HEK293 (cell line): ENCODE results near the gene KLHL28.

ENCODE experiments used
- AEBP2 ChIP-seq: fragments of 450-650 bp; formaldehyde crosslinking; IDR thresholded peaks from 2 replicates; pipeline ENCODE4 v1.5.1; 2016; ENCODE audit warnings: missing biosample characterization, missing genetic modification characterization, borderline replicate concordance
- EGR2 ChIP-seq: fragments of 450-650 bp; formaldehyde crosslinking; IDR thresholded peaks from 2 replicates; pipeline ENCODE4 v1.5.1; 2016; ENCODE audit warnings: low read depth, missing biosample characterization, missing genetic modification characterization
- GLIS2 ChIP-seq: fragments of 450-650 bp; formaldehyde crosslinking; IDR thresholded peaks from 2 replicates; pipeline ENCODE4 v1.5.1; 2016; ENCODE audit warnings: missing biosample characterization, missing genetic modification characterization
- HOXD13 ChIP-seq: sonication (generic); formaldehyde crosslinking; IDR thresholded peaks from 2 replicates; pipeline ENCODE4 v1.8.0; 2022; ENCODE audit warnings: missing genetic modification reagents, borderline replicate concordance
- KLF1 ChIP-seq: fragments of 450-650 bp; formaldehyde crosslinking; IDR thresholded peaks from 2 replicates; pipeline ENCODE4 v1.5.1; 2016; ENCODE audit warnings: missing biosample characterization, missing genetic modification characterization
- KLF17 ChIP-seq: fragments of 450-650 bp; formaldehyde crosslinking; IDR thresholded peaks from 2 replicates; pipeline ENCODE4 v1.5.1; 2016; ENCODE audit warnings: missing biosample characterization, missing genetic modification characterization
- KLF9 ChIP-seq: fragments of 450-650 bp; formaldehyde crosslinking; IDR thresholded peaks from 2 replicates; pipeline ENCODE4 v1.5.1; 2016; ENCODE audit warnings: missing biosample characterization, missing genetic modification characterization, low read depth
- OSR2 ChIP-seq: fragments of 450-650 bp; formaldehyde crosslinking; IDR thresholded peaks from 2 replicates; pipeline ENCODE4 v1.5.1; 2016; ENCODE audit warnings: missing biosample characterization, missing genetic modification characterization
- PRDM6 ChIP-seq: fragments of 450-650 bp; formaldehyde crosslinking; IDR thresholded peaks from 2 replicates; pipeline ENCODE4 v1.5.1; 2017; ENCODE audit warnings: missing biosample characterization, missing genetic modification characterization
- REST ChIP-seq: fragments of 450-650 bp; formaldehyde crosslinking; IDR thresholded peaks from 2 replicates; pipeline ENCODE4 v1.5.1; 2016; ENCODE audit warnings: missing biosample characterization, missing genetic modification characterization
- TCF7L2 ChIP-seq: IDR thresholded peaks from 2 replicates; pipeline ENCODE4 v1.6.1; 2011; ENCODE audit warnings: low read depth, mild to moderate bottlenecking, inconsistent platforms, low read length, moderate library complexity, borderline replicate concordance
- YY2 ChIP-seq: fragments of 450-650 bp; formaldehyde crosslinking; IDR thresholded peaks from 2 replicates; pipeline ENCODE4 v1.5.1; 2016; ENCODE audit warnings: missing biosample characterization, missing genetic modification characterization
- ZBTB17 ChIP-seq: fragments of 450-650 bp; formaldehyde crosslinking; IDR thresholded peaks from 2 replicates; pipeline ENCODE4 v1.5.1; 2016; ENCODE audit warnings: missing biosample characterization, missing genetic modification characterization
- ZBTB20 ChIP-seq: fragments of 450-650 bp; formaldehyde crosslinking; IDR thresholded peaks from 2 replicates; pipeline ENCODE4 v1.5.1; 2016; ENCODE audit warnings: missing biosample characterization, missing genetic modification characterization
- ZBTB48 ChIP-seq: fragments of 450-650 bp; formaldehyde crosslinking; IDR thresholded peaks from 2 replicates; pipeline ENCODE4 v1.5.1; 2016; ENCODE audit warnings: missing biosample characterization, missing genetic modification characterization
- ZFP41 ChIP-seq: fragments of 450-650 bp; formaldehyde crosslinking; IDR thresholded peaks from 2 replicates; pipeline ENCODE4 v1.5.1; 2016; ENCODE audit warnings: missing biosample characterization, missing genetic modification characterization, borderline replicate concordance
- ZIC2 ChIP-seq: fragments of 450-650 bp; formaldehyde crosslinking; IDR thresholded peaks from 2 replicates; pipeline ENCODE4 v1.5.1; 2016; ENCODE audit warnings: missing biosample characterization, missing genetic modification characterization
- ZNF132 ChIP-seq: fragments of 450-650 bp; formaldehyde crosslinking; IDR thresholded peaks from 2 replicates; pipeline ENCODE4 v1.5.1; 2017; ENCODE audit warnings: missing biosample characterization, missing genetic modification characterization, borderline replicate concordance
- ZNF138 ChIP-seq: fragments of 450-650 bp; formaldehyde crosslinking; IDR thresholded peaks from 2 replicates; pipeline ENCODE4 v1.5.1; 2016; ENCODE audit warnings: missing biosample characterization, missing genetic modification characterization, borderline replicate concordance
- ZNF19 ChIP-seq: fragments of 450-650 bp; formaldehyde crosslinking; IDR thresholded peaks from 2 replicates; pipeline ENCODE4; 2016; ENCODE audit warnings: missing biosample characterization, missing genetic modification characterization, low read depth
- ZNF2 ChIP-seq: fragments of 450-650 bp; formaldehyde crosslinking; IDR thresholded peaks from 2 replicates; pipeline ENCODE4 v1.5.1; 2016; ENCODE audit warnings: missing biosample characterization, missing genetic modification characterization
- ZNF202 ChIP-seq: fragments of 450-650 bp; formaldehyde crosslinking; IDR thresholded peaks from 2 replicates; pipeline ENCODE4 v1.5.1; 2016; ENCODE audit warnings: missing biosample characterization, missing genetic modification characterization, borderline replicate concordance
- ZNF211 ChIP-seq: fragments of 450-650 bp; formaldehyde crosslinking; IDR thresholded peaks from 2 replicates; pipeline ENCODE4 v1.5.1; 2016; ENCODE audit warnings: low read depth, missing biosample characterization, missing genetic modification characterization
- ZNF280C ChIP-seq: fragments of 450-650 bp; formaldehyde crosslinking; IDR thresholded peaks from 2 replicates; pipeline ENCODE4 v1.5.1; 2016; ENCODE audit warnings: missing biosample characterization, missing genetic modification characterization
- ZNF341 ChIP-seq: fragments of 450-650 bp; formaldehyde crosslinking; IDR thresholded peaks from 2 replicates; pipeline ENCODE4; 2016; ENCODE audit warnings: low read depth, missing biosample characterization, missing genetic modification characterization
- ZNF423 ChIP-seq: fragments of 450-650 bp; formaldehyde crosslinking; IDR thresholded peaks from 2 replicates; pipeline ENCODE4 v1.5.1; 2016; ENCODE audit warnings: missing biosample characterization, missing genetic modification characterization
- ZNF514 ChIP-seq: fragments of 450-650 bp; formaldehyde crosslinking; IDR thresholded peaks from 2 replicates; pipeline ENCODE4 v1.5.1; 2016; ENCODE audit warnings: missing biosample characterization, missing genetic modification characterization
- ZNF560 ChIP-seq: fragments of 450-650 bp; formaldehyde crosslinking; IDR thresholded peaks from 2 replicates; pipeline ENCODE4 v1.5.1; 2017; ENCODE audit warnings: missing biosample characterization, missing genetic modification characterization, borderline replicate concordance
- ZNF791 ChIP-seq: fragments of 450-650 bp; formaldehyde crosslinking; IDR thresholded peaks from 2 replicates; pipeline ENCODE4 v1.5.1; 2016; ENCODE audit warnings: missing biosample characterization, missing genetic modification characterization
- ZSCAN23 ChIP-seq: fragments of 450-650 bp; formaldehyde crosslinking; IDR thresholded peaks from 2 replicates; pipeline ENCODE4 v1.5.1; 2016; ENCODE audit warnings: missing biosample characterization, missing genetic modification characterization

KLHL28 gene

GRCh38 chr14:44962334-44963043 is 742 bp upstream of the KLHL28 start (continued):
- 0 out of 2 replicates have a peak, but pooled peaks have one; percentile 21 for TF ChIP-seq ZNF2 (tag by site-specific recombination)
- no peak for TF ChIP-seq PRDM6
- no peak for TF ChIP-seq ZNF202 (tag by site-specific recombination)
- TF ChIP-seq AEBP2 (tag by site-specific recombination), result no peak
- TF ChIP-seq ZNF514 (tag by site-specific recombination), result no peak
- peak; percentile 90 for TF ChIP-seq ZBTB17 (tag by site-specific recombination)
- TF ChIP-seq KLF9 (tag by site-specific recombination), result 0 out of 2 replicates have a peak, but pooled peaks have one; percentile 6
- no peak for TF ChIP-seq ZFP41 (tag by site-specific recombination)
- TF ChIP-seq ZSCAN23 (tag by site-specific recombination), result no peak
- no peak for TF ChIP-seq ZNF211 (tag by site-specific recombination)
- TF ChIP-seq TCF7L2, result no peak
- peak; percentile 82 for TF ChIP-seq ZNF341 (tag by site-specific recombination)
- TF ChIP-seq ZBTB20, result 0 out of 2 replicates have a peak, but pooled peaks have one; percentile 35
- TF ChIP-seq ZBTB48 (tag by site-specific recombination), result peak; percentile 21; the same call in 1 of the 2 replicates
- TF ChIP-seq HOXD13 (CRISPR knock-in tag), result no peak
- TF ChIP-seq REST (tag by site-specific recombination), result 0 out of 2 replicates have a peak, but pooled peaks have one; percentile 26
- no peak for TF ChIP-seq ZNF138 (tag by site-specific recombination)
- TF ChIP-seq ZNF280C (tag by site-specific recombination), result no peak
- TF ChIP-seq ZNF19, result no peak
- TF ChIP-seq ZNF132, result no peak
- no peak; the same call in 1 of the 2 replicates for TF ChIP-seq KLF17 (tag by site-specific recombination)
- peak; percentile 90 for TF ChIP-seq GLIS2 (tag by site-specific recombination)
- 0 out of 2 replicates have a peak, but pooled peaks have one; percentile 19 for TF ChIP-seq ZIC2 (tag by site-specific recombination)
- TF ChIP-seq EGR2 (tag by site-specific recombination), result peak; percentile 19; the same call in 1 of the 2 replicates
- no peak for TF ChIP-seq YY2 (tag by site-specific recombination)
- TF ChIP-seq ZNF791 (tag by site-specific recombination), result no peak
- TF ChIP-seq ZNF560, result no peak
- no peak for TF ChIP-seq ZNF423 (tag by site-specific recombination)
- 0 out of 2 replicates have a peak, but pooled peaks have one; percentile 2 for TF ChIP-seq KLF1 (tag by site-specific recombination)
- TF ChIP-seq OSR2 (tag by site-specific recombination), result peak; percentile 53; the same call in 1 of the 2 replicates
